HG03439 (cell line): ENCODE measurements around the gene CHD5.
"Not testable (repeated sequence)": the region's sequence is repeated elsewhere in the genome, so short reads cannot be mapped to it uniquely, and the experiment has no call there.

Experiments used
- ATAC-seq: cut with Tn5 transposase; IDR thresholded peaks from one replicate; pipeline ENCODE4 v1.9.1; 2021; ENCODE audit warnings: mild to moderate bottlenecking, moderate library complexity; ENCODE audit not compliant: unreplicated experiment

The CHD5 gene

GRCh38 chr1:6088956-6089355, 91.2 kb downstream of the CHD5 start:
- ATAC-seq, result no peak

GRCh38 chr1:6087958-6088357, 92.2 kb downstream of the CHD5 start:
- ATAC-seq, result no peak

GRCh38 chr1:6087377-6087772, 92.7 kb downstream of the CHD5 start:
- ATAC-seq, result no peak

GRCh38 chr1:6086762-6087376, 93.3 kb downstream of the CHD5 start:
- ATAC-seq, result no peak

- ATAC-seq, result no peak
Observed at GRCh38 chr1:6086358-6086757, 93.8 kb downstream of the CHD5 start.

- ATAC-seq, result no peak
Observed at GRCh38 chr1:6085666-6086065, 94.5 kb downstream of the CHD5 start.

GRCh38 chr1:6084781-6085495, 95.2 kb downstream of the CHD5 start:
- no peak for ATAC-seq

GRCh38 chr1:6083801-6084446, 96.2 kb downstream of the CHD5 start:
- ATAC-seq, result no peak

- no peak for ATAC-seq
Observed at GRCh38 chr1:6083385-6083784, 96.7 kb downstream of the CHD5 start.

GRCh38 chr1:6082430-6082971, 97.6 kb downstream of the CHD5 start:
- ATAC-seq, result no peak

- ATAC-seq, result no peak
Observed at GRCh38 chr1:6081901-6082300, 98.2 kb downstream of the CHD5 start.

- ATAC-seq, result no peak
Observed at GRCh38 chr1:6080469-6080868, 99.7 kb downstream of the CHD5 start.

- no peak for ATAC-seq
Observed at GRCh38 chr1:6077919-6078318, 102.2 kb downstream of the CHD5 start.

- ATAC-seq, result no peak
Observed at GRCh38 chr1:6077506-6077905, 102.6 kb downstream of the CHD5 start.

GRCh38 chr1:6077061-6077460, 103.1 kb downstream of the CHD5 start:
- ATAC-seq, result not testable (repeated sequence)

GRCh38 chr1:6075748-6076147, 104.4 kb downstream of the CHD5 start:
- ATAC-seq, result no peak

GRCh38 chr1:6074192-6074901, 105.8 kb downstream of the CHD5 start:
- no peak for ATAC-seq

GRCh38 chr1:6073480-6074053, 106.6 kb downstream of the CHD5 start:
- no peak for ATAC-seq

- ATAC-seq, result no peak
Observed at GRCh38 chr1:6072774-6073479, 107.2 kb downstream of the CHD5 start.

GRCh38 chr1:6071219-6071618, 108.9 kb downstream of the CHD5 start:
- no peak for ATAC-seq
